Lower leg skin (tissue), 4 donors: ENCODE data around the gene KLK4. TPM values are rescaled to one million over a fixed set of nuclear protein-coding genes. Genes with fewer than 3 reads are reported as not detected.

ENCODE experiments used
- DNase-seq, 2 donors: peaks; one replicate each; pipeline ENCODE4 v3.0.0-alpha.2; 2019; ENCODE audit warnings: low spot score in 2 of 2
- H3K4me3 ChIP-seq: fragments of 200-600 bp; sonication (generic); 2 replicates; pipeline ENCODE4 v1.5.1; 2017; ENCODE audit warnings: mild to moderate bottlenecking, low read depth; ENCODE audit not compliant: poor library complexity, severe bottlenecking
- CTCF ChIP-seq, 3 donors: fragments of 450-650 bp; IDR thresholded peaks; one replicate each; pipeline ENCODE4 v1.5.1; 2016; ENCODE audit warnings: antibody characterized with exemption in 3 of 3, mild to moderate bottlenecking in 3 of 3, moderate library complexity in 2 of 3
- POLR2A ChIP-seq, 2 donors: fragments of 450-650 bp; IDR thresholded peaks; one replicate each; pipeline ENCODE4 v1.6.1; 2016 to 2017; ENCODE audit warnings: antibody characterized with exemption in 2 of 2, mild to moderate bottlenecking in 1 of 2, moderate library complexity in 1 of 2
- WGBS, 2 donors: methylation state at CpG; one replicate each; pipeline ENCODE4 v1.1.5; 2018; 5-methylcytosine and 5-hydroxymethylcytosine counted together
- intact Hi-C: fragments of 100-400 bp; cut with DNase I; formaldehyde crosslinking; loops from one replicate; pipeline ENCODE4 v1.15.0; 2023; ENCODE audit warnings: low total_unique reads
- total RNA-seq, 4 donors: library from RNA; depleted of rRNA; stranded (reverse); fragments of >200 nt; gene quantifications; one replicate each; pipeline ENCODE4 v1.1.0, GENCODE V29; 2016

Gene KLK4, protein sequence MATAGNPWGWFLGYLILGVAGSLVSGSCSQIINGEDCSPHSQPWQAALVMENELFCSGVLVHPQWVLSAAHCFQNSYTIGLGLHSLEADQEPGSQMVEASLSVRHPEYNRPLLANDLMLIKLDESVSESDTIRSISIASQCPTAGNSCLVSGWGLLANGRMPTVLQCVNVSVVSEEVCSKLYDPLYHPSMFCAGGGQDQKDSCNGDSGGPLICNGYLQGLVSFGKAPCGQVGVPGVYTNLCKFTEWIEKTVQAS
- under 1 TPM; 0.47 to 0.84 (median 0.74) TPM for total RNA-seq

DNA sequence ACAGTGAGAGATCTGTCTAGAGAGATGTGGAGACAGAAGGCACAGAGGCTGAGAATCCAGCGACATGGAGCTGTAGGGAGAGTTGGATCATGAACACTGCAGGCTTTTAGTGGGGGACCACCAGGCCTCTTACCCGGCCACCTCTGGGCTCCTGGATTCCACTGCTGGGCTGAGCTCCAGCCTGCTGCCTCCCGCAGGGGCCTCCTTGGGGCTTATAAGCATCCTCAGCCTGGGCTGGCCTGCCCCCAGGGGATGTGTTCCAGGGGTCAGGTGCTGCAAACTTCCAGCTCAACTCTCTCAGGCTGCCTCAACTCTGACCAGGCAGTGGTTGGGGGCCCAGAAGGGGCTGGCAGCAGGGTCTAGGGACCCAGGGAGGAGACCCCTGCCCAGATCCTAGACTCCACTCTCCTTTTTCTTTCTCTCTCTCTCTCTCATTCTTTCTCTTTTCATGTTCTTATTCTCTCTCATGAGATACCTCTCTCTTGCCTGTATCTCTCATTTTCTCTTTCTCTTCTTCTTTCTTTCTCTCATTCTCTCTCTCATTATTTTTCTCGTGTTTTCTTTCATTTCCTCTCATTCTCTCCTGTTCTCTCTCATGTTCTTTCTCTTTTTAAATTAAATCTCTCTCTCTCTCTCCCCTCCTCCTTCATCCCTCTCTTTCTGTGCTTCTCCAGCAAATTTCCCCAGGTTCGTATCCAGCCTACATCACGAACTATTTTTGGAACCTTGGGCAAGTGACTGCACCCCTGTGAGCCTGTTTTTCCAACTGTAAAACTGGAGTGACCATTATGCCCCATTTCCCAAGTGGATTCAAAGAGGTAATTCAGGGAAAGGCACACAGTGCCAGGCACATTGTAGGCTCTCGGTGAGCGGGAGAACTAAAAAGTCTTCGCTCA is at the start of gene KLK4:
KLK4 (minus strand) TSS at position 190 of the 896 bp plus-strand sequence. CDS start 657 bp downstream, outside the sequence.
- no peak within 1 kb of the TSS for H3K4me3 ChIP-seq
- WGBS, 2 donors, result 54 to 57% methylated on average over 8 to 9 of the region's 9 CpGs
- intact Hi-C loops, result loop anchor here (10.0 kb wide), 1 partner anchor 117 kb away; the partner anchor contains the start of gene ACP4
- no peak for DNase-seq
- TF ChIP-seq POLR2A (IDR thresholded peaks at IDR 0.05) (no peak), CTCF (IDR thresholded peaks at IDR 0.05) (no peak)

DNA sequence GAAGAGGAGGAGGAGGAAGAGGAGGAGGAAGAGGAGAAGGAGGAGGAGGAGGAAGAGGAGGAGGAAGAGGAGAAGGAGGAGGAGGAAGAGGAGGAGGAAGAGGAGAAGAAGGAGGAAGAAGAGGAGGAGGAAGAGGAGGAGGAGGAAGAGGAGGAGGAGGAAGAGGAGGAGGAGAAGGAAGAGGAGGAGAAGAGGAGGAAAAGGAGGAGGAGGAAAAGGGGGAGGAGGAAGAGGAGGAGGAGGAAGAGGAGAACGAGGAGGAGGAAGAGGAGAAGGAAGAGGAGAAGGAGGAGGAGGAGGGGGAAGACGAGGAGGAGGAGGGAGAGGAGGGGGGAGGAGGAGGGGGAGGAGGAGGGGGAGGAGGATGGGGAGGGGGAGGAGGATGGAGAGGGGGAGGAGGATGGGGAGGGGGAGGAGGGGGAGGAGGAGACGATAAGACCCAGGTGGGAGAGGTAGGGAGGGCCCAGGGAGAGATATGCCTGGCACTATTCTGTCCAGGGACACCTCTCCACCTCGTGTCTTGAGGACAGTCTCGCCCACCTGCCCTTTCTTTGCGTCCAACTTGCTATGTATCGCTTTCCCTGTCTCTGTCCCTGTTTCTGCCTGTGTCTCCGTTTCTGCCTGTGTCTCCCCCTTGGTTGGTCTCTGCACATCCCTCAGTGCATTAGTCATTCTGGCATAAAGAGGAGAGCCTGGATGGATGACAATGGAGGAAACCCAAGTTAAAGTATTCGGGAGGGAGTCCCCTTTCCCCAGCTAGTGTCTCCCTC is 48.7 kb upstream of the KLK4 start:
- intact Hi-C loops, result no loop called here
- 34 to 43% methylated on average over 9 of the region's 9 CpGs for WGBS, 2 donors
- no peak overlapping the region for H3K4me3 ChIP-seq
- no peak for TF ChIP-seq POLR2A (IDR thresholded peaks at IDR 0.05)
- no peak for TF ChIP-seq CTCF (IDR thresholded peaks at IDR 0.05)
- DNase-seq, result no peak

DNA sequence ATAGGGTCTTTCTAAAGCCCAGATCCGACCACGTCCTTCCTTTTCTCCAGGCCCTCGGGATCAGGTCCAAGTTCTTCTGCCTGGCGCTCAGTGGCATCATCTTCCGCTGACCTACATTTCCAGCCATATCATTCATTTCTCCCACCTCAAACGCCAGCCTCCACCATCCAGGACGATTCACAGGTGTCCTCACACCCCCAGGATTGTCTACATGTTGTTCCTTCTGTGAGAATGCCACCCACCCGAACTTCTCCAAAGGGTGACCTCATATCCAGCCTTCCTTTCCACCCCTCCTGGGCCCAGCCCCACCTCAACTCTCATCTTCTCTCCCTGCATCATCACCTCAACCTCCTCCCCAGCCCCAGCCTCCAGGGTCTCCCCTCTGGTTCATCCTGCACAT is 46.4 kb upstream of the KLK4 start:
- no peak overlapping the region for H3K4me3 ChIP-seq
- 73 to 76% methylated on average over 8 of the region's 8 CpGs for WGBS, 2 donors
- TF ChIP-seq POLR2A (IDR thresholded peaks at IDR 0.05) (no peak), CTCF (IDR thresholded peaks at IDR 0.05) (no peak)
- intact Hi-C loops, result no loop called here
- no peak for DNase-seq

- TF ChIP-seq POLR2A (IDR thresholded peaks at IDR 0.05) (no peak), CTCF (IDR thresholded peaks at IDR 0.05) (no peak)
- 5 to 11% methylated on average over 6 to 7 of the region's 7 CpGs for WGBS, 2 donors
- intact Hi-C loops, result no loop called here
- no peak for DNase-seq
- no peak within 1 kb of the TSS for H3K4me3 ChIP-seq
Measured at GRCh38 chr19:50952910-50953309, 41.7 kb upstream of the KLK4 start, which contains the start of gene KLK5. Gene KLK5 (minus strand): TSS chr19:50953038. CDS start chr19:50952657, 381 bp downstream.

DNA sequence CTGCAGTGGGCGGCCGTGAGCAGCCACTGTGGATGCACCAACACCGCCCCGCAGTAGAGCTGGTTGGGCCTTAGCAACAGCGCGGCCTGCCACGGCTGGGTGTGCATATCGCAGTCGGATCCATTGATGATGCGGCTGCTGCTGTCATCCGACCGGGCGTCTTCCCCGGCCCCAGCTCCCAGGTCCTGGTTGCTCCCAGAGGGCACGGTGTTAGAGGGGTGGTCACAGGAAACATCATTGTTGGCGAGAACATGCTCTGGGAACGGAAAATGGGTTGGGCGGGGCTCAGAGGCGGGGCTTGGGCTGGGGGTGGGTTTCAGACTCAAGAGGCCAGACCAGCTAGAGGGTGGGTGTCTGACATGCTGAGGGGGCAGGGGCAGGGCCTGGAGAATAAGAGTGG is 38.7 kb upstream of the KLK4 start:
- H3K4me3 ChIP-seq, result no peak overlapping the region
- intact Hi-C loops, result no loop called here
- TF ChIP-seq CTCF (IDR thresholded peaks at IDR 0.05) (no peak), POLR2A (IDR thresholded peaks at IDR 0.05) (no peak)
- DNase-seq, result no peak
- 67 to 69% methylated on average over 19 of the region's 19 CpGs for WGBS, 2 donors
